22Rv1 (cell line): ENCODE measurements around the gene NSD1.

ENCODE experiments used
- CTCF ChIP-seq: fragments of 450-650 bp; IDR thresholded peaks from 2 replicates; pipeline ENCODE4 v1.5.1; 2017; ENCODE audit warnings: mild to moderate bottlenecking
- ZFX ChIP-seq: fragments of 450-650 bp; IDR thresholded peaks from 2 replicates; pipeline ENCODE4 v1.6.1; 2017; ENCODE audit warnings: antibody characterized with exemption, borderline replicate concordance

- no peak for TF ChIP-seq CTCF
- no peak for TF ChIP-seq ZFX
Measured at GRCh38 chr5:177142098-177142611, 8.6 kb downstream of the NSD1 start.
